Astrocyte (in vitro differentiated cells and primary cell): ENCODE data around the gene GLB1L3.

ENCODE experiments used
- EZH2 ChIP-seq: IDR thresholded peaks from 2 replicates; pipeline ENCODE4 v1.6.1; 2012; ENCODE audit warnings: mild to moderate bottlenecking, low read length, inconsistent platforms; ENCODE audit not compliant: insufficient read depth
- TF ChIP-seq, protein P1 (sequence below): IDR thresholded peaks from 2 replicates; pipeline ENCODE4 v1.5.1; 2011; ENCODE audit warnings: low read depth, mild to moderate bottlenecking, inconsistent platforms, low read length, moderate library complexity; ENCODE audit not compliant: insufficient read depth

- no peak for TF ChIP-seq EZH2
- TF ChIP-seq, protein P1, sequence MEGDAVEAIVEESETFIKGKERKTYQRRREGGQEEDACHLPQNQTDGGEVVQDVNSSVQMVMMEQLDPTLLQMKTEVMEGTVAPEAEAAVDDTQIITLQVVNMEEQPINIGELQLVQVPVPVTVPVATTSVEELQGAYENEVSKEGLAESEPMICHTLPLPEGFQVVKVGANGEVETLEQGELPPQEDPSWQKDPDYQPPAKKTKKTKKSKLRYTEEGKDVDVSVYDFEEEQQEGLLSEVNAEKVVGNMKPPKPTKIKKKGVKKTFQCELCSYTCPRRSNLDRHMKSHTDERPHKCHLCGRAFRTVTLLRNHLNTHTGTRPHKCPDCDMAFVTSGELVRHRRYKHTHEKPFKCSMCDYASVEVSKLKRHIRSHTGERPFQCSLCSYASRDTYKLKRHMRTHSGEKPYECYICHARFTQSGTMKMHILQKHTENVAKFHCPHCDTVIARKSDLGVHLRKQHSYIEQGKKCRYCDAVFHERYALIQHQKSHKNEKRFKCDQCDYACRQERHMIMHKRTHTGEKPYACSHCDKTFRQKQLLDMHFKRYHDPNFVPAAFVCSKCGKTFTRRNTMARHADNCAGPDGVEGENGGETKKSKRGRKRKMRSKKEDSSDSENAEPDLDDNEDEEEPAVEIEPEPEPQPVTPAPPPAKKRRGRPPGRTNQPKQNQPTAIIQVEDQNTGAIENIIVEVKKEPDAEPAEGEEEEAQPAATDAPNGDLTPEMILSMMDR = no peak
Measured at GRCh38 chr11:134342572-134343340, 66.6 kb downstream of the GLB1L3 start.
